ENCODE measurements around the gene SERPIND1.

GRCh38 chr22:20796731-20797130 is 22.8 kb downstream of the SERPIND1 start:
- no peak for TF ChIP-seq CTCF (IDR thresholded peaks at IDR 0.05)
- no peak for TF ChIP-seq POLR2A (IDR thresholded peaks at IDR 0.05)

Measured in heart left ventricle (tissue), 13 donors.